ENCODE results near the gene MYEF2.

The MYEF2 gene

GRCh38 chr15:48109856-48110531 lies 68.1 kb downstream of the MYEF2 start:
- no peak for TF ChIP-seq CTCF (IDR thresholded peaks at IDR 0.05; ENCODE audit: borderline replicate concordance, control extremely low read depth, extremely low read depth, insufficient read depth, missing control alignments)
- no peak for DNase-seq (ENCODE audit: low spot score)
- in situ Hi-C loops (cut with MboI; ENCODE audit: low sequenced_read_pairs, unreplicated experiment): no loop called here

GRCh38 chr15:48109212-48109611 lies 68.9 kb downstream of the MYEF2 start:
- in situ Hi-C loops (cut with MboI; ENCODE audit: low sequenced_read_pairs, unreplicated experiment): no loop called here

GRCh38 chr15:48105936-48106335 lies 72.2 kb downstream of the MYEF2 start:
- no peak for TF ChIP-seq CTCF (IDR thresholded peaks at IDR 0.05; ENCODE audit: borderline replicate concordance, control extremely low read depth, extremely low read depth, insufficient read depth, missing control alignments)
- in situ Hi-C loops (cut with MboI; ENCODE audit: low sequenced_read_pairs, unreplicated experiment): no loop called here
- no peak for DNase-seq (ENCODE audit: low spot score)

More at GRCh38 chr15:48109212-48109611, 68.9 kb downstream of the MYEF2 start:
- no peak for DNase-seq (ENCODE audit: low spot score)
- no peak for TF ChIP-seq CTCF (IDR thresholded peaks at IDR 0.05; ENCODE audit: borderline replicate concordance, control extremely low read depth, extremely low read depth, insufficient read depth, missing control alignments)

DNA sequence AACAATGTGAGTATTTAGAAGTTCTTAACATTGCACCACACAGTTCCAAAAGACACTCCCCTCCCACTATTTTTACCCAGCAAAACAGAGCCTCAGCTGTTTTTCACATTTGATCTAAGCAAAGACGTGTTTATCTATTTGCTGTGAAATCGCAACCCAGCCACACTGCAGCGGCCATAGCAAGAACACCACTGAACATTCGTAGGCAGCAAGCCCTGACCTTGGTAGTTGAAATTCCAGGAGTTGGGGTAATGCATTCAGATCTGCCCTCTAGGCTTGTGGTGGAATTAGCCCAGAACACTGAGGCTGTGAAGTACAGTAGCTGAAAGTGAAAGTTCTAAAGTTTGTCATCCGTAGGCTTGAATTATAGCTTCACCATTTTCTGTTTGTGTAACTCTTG lies 74.4 kb downstream of the MYEF2 start:
- no peak for DNase-seq (ENCODE audit: low spot score)
- in situ Hi-C loops (cut with MboI; ENCODE audit: low sequenced_read_pairs, unreplicated experiment): no loop called here
- no peak for TF ChIP-seq CTCF (IDR thresholded peaks at IDR 0.05; ENCODE audit: borderline replicate concordance, control extremely low read depth, extremely low read depth, insufficient read depth, missing control alignments)

DNA sequence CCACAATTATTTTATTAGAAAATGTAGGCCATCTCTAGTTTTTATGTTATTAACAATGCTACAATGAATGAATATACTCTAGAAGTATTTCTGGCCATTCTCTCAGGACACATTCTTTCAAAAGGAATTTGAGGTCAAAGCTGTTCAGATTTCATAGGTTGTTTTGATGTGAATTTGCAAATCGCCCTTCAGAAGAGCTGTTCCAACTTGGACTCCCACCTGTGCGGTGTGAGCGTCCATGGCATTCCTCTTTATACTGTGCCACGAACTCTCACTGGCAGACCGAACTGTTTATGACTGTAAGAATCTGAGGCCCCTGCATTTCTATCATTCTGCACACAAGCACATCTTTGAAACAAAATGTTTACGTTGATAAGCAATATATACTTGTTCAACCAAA lies 75.9 kb downstream of the MYEF2 start:
- TF ChIP-seq CTCF (IDR thresholded peaks at IDR 0.05; ENCODE audit: borderline replicate concordance, control extremely low read depth, extremely low read depth, insufficient read depth, missing control alignments): no peak
- in situ Hi-C loops (cut with MboI; ENCODE audit: low sequenced_read_pairs, unreplicated experiment): no loop called here
- no peak for DNase-seq (ENCODE audit: low spot score)

DNA sequence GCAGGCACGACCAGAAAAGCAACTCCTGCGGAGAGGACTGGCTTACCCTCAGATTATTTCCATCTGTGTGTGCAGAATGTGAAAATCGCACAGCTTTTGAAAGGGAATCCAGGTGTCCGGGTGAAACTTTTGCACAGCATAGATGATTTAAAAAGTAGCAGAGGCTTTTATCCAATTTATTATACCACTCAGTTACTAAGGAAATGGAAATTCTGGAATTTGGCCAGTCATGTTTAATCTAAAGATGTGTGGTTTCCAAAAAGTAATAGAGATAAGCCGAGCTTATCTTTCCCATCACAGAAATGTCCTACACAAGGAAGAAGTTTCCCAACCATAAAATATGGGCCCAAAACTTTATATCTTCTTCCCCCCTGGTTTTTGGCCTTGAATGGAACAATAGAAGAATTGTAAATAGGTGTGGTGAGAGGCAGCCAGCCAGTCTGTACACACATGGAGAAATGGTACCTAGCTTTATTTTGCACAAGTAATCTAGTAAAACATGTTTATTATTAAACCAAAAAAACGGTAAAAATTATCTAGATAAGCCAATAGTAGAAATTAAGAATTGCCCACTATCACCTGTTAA lies 76.6 kb downstream of the MYEF2 start:
- no peak for TF ChIP-seq CTCF (IDR thresholded peaks at IDR 0.05; ENCODE audit: borderline replicate concordance, control extremely low read depth, extremely low read depth, insufficient read depth, missing control alignments)
- in situ Hi-C loops (cut with MboI; ENCODE audit: low sequenced_read_pairs, unreplicated experiment): no loop called here
- DNase-seq (ENCODE audit: low spot score): no peak

Data from GM13976 (cell line).